Activated naive CD8-positive, alpha-beta T cell treated with anti-CD3 and anti-CD28 coated beads for 36 hours (primary cell): Measurements from ENCODE around the gene CMTM7. TPM values are rescaled to one million over a fixed set of nuclear protein-coding genes. Genes with fewer than 3 reads are reported as not detected.
A peak's percentile ranks its signal among the peaks of the same experiment; 100 is the strongest.
"Not testable (repeated sequence)": the region's sequence is repeated elsewhere in the genome, so short reads cannot be mapped to it uniquely, and the experiment has no call there.

Experiments used
- DNase-seq: peaks from one replicate; pipeline ENCODE4 v3.0.0; 2021
- H3K27ac Mint-ChIP-seq: one replicate; pipeline ENCODE4 v1.8.0; 2022; ENCODE audit warnings: mild to moderate bottlenecking, moderate library complexity, mixed read lengths
- H3K27me3 Mint-ChIP-seq: one replicate; pipeline ENCODE4 v1.8.0; 2022; ENCODE audit warnings: mild to moderate bottlenecking, mixed read lengths
- H3K36me3 Mint-ChIP-seq: one replicate; pipeline ENCODE4 v1.8.0; 2021; ENCODE audit warnings: mild to moderate bottlenecking, mixed read lengths
- H3K4me1 Mint-ChIP-seq: one replicate; pipeline ENCODE4 v1.8.0; 2021; ENCODE audit warnings: mixed read lengths
- H3K4me3 Mint-ChIP-seq: one replicate; pipeline ENCODE4 v1.8.0; 2022; ENCODE audit warnings: mild to moderate bottlenecking, moderate library complexity, mixed read lengths
- H3K9me3 Mint-ChIP-seq: one replicate; pipeline ENCODE4 v1.8.0; 2022; ENCODE audit warnings: mixed read lengths
- total RNA-seq, 2 experiments: library from RNA; stranded (reverse); gene quantifications; one replicate each; pipeline ENCODE4 v1.2.3, GENCODE V29; 2021

CMTM7 gene
- total RNA-seq, 2 experiments from 2014 or later: 39.2 to 39.8 TPM

DNA sequence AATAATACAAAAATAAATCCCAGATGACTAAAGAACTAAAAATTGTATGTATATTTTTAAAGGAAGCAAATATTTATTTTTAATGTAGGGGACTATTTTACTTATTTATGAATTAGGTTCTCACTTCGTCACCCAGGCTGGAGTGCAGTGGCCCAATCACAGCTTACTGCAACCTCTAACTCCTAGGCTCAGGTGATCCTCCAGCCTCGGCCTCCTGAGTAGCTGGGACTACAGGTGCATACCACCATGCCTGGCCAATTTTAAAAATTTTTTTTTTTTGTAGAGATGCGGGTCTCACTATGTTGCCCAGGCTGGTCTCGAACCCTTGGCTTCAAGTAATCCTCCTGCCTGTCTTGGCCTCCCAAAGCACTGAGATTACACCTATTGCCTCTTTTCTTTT lies 42.6 kb downstream of the CMTM7 start:
- Mint-ChIP-seq H3K36me3 (peaks cover 20% of the 10 kb centered on the region), H3K27ac (peak overlapping the region; percentile 100), H3K4me1 (peaks cover 84% of the 10 kb centered on the region), H3K27me3 (no peaks in the 10 kb centered on the region), H3K4me3 (no peak overlapping the region), H3K9me3 (no peaks in the 10 kb centered on the region)
- DNase-seq: no peak

DNA sequence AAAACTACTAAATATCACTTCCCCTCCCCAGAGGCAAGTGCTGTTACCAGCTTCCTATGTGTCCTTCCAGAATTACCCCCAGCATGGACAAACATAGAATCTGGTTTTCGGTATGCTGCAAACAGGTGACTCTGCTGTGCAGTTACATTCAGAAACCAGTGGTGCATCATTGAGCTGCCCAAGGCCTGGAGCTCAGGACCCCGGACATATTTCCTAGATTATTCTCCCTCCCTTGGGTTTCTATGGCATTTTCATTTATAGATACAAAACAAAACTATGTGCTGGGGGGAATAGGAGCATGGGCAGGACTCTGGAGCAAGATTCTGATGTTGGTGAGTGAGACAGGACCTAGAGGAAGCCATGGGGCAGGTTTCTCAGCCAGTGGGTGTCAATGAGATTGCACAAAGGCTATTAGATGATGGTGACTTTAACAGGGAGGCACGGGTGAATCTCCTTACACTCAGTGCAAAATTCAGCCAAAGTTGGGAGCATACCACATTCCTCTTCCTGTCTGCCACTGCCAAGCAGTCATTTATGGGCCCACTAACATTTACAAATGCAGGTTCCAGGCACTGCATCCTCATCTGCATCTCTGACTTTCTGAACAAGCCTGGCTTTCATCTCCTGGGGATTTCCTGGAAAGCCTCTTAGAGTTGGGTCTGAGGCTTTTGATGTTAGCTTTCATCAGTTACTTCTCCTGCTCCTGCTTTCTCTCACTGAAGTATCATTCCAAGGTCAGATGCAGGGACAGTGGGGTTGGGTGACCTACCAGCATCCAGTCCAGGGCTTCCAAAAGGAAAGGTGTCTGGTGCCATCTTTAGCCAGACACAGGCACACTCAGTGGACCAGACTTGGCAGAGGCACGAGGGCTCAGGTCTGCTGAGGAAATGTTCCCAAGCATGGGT lies 44.5 kb downstream of the CMTM7 start:
- Mint-ChIP-seq H3K36me3 (peaks cover 9% of the 10 kb centered on the region), H3K27ac (peak overlapping the region; percentile 75), H3K4me1 (peaks cover 77% of the 10 kb centered on the region), H3K9me3 (no peaks in the 10 kb centered on the region), H3K4me3 (peak overlapping the region; percentile 13), H3K27me3 (no peaks in the 10 kb centered on the region)
- DNase-seq: no peak

DNA sequence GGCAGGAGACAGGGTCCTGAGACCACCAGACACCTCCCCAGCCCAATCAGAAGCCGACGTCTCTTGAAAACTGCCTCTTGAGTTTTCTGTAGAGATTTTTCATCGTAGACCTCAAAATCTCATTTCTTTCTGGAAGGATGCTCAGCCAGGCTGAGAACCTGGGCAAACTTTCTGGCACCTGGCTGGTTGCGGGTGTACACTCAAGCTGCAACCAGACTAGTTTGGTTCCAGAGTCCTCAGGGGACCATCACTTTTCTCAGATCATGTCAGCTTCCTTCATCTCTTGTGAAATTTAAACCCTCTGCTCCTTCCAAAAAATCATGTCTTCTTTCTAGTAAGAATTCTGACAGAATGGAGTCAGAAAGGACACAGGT lies 45.1 kb downstream of the CMTM7 start:
- Mint-ChIP-seq H3K27me3 (no peaks in the 10 kb centered on the region), H3K9me3 (no peaks in the 10 kb centered on the region), H3K27ac (peak overlapping the region; percentile 75), H3K4me1 (peaks cover 77% of the 10 kb centered on the region), H3K4me3 (no peak overlapping the region), H3K36me3 (peaks cover 9% of the 10 kb centered on the region)
- no peak for DNase-seq

- H3K27ac Mint-ChIP-seq: no peak overlapping the region
Measured at GRCh38 chr3:32437896-32438295, 46.2 kb downstream of the CMTM7 start.

GRCh38 chr3:32438596-32439344 lies 47.1 kb downstream of the CMTM7 start:
- peaks cover 72% of the 10 kb centered on the region for H3K4me1 Mint-ChIP-seq
- H3K27me3 Mint-ChIP-seq: no peaks in the 10 kb centered on the region
- peaks cover 24% of the 10 kb centered on the region for H3K36me3 Mint-ChIP-seq
- no peaks in the 10 kb centered on the region for H3K9me3 Mint-ChIP-seq
- H3K27ac Mint-ChIP-seq: peak overlapping the region; percentile 81
- no peak overlapping the region for H3K4me3 Mint-ChIP-seq
- no peak for DNase-seq

More at GRCh38 chr3:32437896-32438295, 46.2 kb downstream of the CMTM7 start:
- no peaks in the 10 kb centered on the region for H3K27me3 Mint-ChIP-seq
- no peak for DNase-seq
- H3K4me3 Mint-ChIP-seq: no peak overlapping the region
- H3K36me3 Mint-ChIP-seq: peaks cover 15% of the 10 kb centered on the region
- peaks cover 70% of the 10 kb centered on the region for H3K4me1 Mint-ChIP-seq
- no peaks in the 10 kb centered on the region for H3K9me3 Mint-ChIP-seq

DNA sequence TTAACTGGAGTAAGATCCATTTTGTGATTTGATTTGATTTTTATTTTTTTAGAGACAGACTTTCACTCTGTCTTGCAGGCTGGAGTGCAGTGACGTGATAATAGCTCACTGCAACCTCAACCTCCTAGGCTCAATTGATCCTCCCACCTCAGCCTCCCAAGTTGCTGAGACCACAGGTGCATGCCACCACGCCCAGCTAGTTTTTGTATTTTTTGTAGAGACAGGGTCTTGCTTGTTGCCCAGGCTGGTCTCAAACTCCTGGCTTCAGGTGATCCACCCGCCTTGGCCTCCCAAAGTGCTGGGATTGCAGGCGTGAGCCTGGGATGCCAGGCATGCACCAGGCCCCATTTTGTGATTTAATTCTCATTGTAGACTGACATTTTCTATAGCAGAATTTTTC lies 47.8 kb downstream of the CMTM7 start:
- not testable (repeated sequence) for H3K4me3 Mint-ChIP-seq, H3K27me3 Mint-ChIP-seq, H3K9me3 Mint-ChIP-seq, DNase-seq
- Mint-ChIP-seq H3K36me3 (peaks cover 29% of the 10 kb centered on the region), H3K27ac (peak overlapping the region; percentile 81), H3K4me1 (peaks cover 75% of the 10 kb centered on the region)

DNA sequence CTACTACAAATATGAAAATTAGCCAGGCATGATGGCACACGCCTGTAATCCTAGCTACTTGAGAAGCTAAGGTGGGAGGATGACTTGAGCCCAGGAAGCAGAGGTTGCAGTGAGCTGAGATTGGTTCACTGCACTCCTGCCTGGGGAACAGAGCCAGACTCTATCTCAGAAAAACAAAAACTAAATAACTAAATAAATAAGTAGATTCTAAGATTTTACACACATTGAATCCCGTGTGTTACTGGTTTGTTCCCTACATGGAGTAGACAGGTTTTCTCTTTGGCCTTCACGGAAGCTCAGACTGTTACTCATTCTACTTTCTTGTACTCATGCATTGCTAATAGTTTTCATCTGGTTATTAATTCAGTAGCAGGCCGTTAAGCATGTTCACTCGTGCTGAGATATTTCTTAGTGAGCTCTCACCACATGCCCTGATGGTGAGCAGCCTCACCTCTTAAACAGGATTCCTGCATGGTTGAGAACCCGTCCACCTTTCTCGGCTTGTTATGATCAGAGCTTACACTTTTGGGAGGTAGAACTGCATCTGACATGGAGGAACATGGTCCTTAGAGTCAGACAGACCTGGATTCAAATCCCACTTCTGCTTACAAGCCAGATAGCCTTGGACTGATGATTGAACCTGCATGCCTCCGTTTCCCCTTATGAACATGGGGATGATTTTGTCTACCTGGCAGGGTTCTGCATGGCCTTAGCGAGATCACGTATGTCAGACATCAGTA lies 49.1 kb downstream of the CMTM7 start:
- H3K4me3 Mint-ChIP-seq: no peak overlapping the region
- no peak for DNase-seq

GRCh38 chr3:32442766-32443165 lies 51.1 kb downstream of the CMTM7 start:
- no peak for DNase-seq
- Mint-ChIP-seq H3K4me3 (no peak overlapping the region), H3K36me3 (peaks cover 54% of the 10 kb centered on the region), H3K9me3 (peaks cover 5% of the 10 kb centered on the region), H3K4me1 (peaks cover 65% of the 10 kb centered on the region), H3K27me3 (no peaks in the 10 kb centered on the region), H3K27ac (peak overlapping the region; percentile 62)

More for the DNA sequence above, 49.1 kb downstream of the CMTM7 start:
- peak overlapping the region; percentile 5 for H3K27ac Mint-ChIP-seq
- H3K27me3 Mint-ChIP-seq: no peaks in the 10 kb centered on the region
- H3K36me3 Mint-ChIP-seq: peaks cover 37% of the 10 kb centered on the region
- H3K9me3 Mint-ChIP-seq: no peaks in the 10 kb centered on the region
- H3K4me1 Mint-ChIP-seq: peaks cover 65% of the 10 kb centered on the region

DNA sequence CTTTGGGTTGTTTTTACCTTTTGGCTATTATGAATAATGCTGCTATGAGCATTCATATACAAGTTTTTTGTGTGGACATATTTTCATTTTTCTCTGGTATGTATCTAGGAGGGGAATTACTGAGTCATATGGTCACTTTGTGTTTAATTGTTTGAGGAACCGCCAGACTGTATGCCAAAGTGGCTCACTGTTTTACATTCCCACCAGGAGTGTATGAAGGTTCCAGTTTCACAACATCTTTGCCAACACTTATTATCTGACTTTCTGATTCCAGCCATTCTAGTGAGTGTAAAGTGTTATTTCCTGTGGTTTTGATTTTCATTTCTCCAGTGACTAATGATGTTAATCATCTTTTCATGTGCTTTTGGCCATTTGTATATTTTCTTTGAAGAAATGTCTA lies 51.8 kb downstream of the CMTM7 start:
- no peaks in the 10 kb centered on the region for H3K27me3 Mint-ChIP-seq
- H3K27ac Mint-ChIP-seq: peak overlapping the region; percentile 82
- peaks cover 60% of the 10 kb centered on the region for H3K36me3 Mint-ChIP-seq
- peaks cover 5% of the 10 kb centered on the region for H3K9me3 Mint-ChIP-seq
- no peak overlapping the region for H3K4me3 Mint-ChIP-seq
- peaks cover 66% of the 10 kb centered on the region for H3K4me1 Mint-ChIP-seq
- DNase-seq: no peak

GRCh38 chr3:32447865-32448400 lies 56.3 kb downstream of the CMTM7 start:
- H3K36me3 Mint-ChIP-seq: peaks cover 55% of the 10 kb centered on the region
- peaks cover 38% of the 10 kb centered on the region for H3K4me1 Mint-ChIP-seq
- H3K9me3 Mint-ChIP-seq: peaks cover 5% of the 10 kb centered on the region
- no peak overlapping the region for H3K4me3 Mint-ChIP-seq
- no peak for DNase-seq
- H3K27me3 Mint-ChIP-seq: no peaks in the 10 kb centered on the region
- no peak overlapping the region for H3K27ac Mint-ChIP-seq

DNA sequence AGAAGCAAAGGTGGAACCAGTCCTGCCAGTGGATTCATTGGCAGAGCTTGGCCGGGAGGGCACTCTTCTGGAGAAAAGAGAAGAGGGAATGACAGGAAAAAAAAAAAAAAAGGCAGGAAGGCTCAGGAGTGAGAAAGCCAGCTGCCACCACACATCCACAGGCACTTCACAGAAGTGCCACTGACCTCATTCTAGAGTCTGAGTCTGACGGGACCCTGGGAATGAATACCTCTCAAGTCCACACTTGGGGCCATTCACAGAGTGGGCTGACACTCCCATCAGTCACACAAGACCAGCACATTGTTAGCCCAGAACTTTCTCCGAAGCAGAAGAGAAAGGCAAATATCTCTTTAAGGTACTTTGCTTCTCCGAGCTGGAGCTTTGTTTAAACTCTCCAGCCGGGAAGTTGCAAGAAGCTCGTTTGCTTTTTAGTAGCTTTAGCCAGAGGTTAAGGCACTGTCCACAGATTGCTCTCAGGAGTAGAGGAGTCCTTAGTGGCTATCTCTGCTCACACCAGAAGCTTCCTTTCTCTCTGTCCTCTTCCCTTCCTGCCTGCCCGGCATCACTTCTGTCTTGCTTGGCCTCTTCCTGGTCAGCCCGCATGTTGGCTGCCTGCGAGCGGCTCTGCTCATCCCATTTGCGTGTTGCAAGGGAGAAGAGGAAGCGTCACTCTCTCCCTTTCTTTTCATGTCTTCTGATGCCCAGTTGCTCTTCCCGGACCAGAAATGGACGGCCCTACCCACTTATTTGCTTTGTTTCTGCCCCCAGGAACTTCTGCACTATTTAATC lies 57.2 kb downstream of the CMTM7 start:
- Mint-ChIP-seq H3K27ac (no peak overlapping the region), H3K4me1 (peaks cover 28% of the 10 kb centered on the region), H3K36me3 (peaks cover 51% of the 10 kb centered on the region), H3K9me3 (peaks cover 5% of the 10 kb centered on the region), H3K27me3 (no peaks in the 10 kb centered on the region), H3K4me3 (no peak overlapping the region)
- DNase-seq: no peak

DNA sequence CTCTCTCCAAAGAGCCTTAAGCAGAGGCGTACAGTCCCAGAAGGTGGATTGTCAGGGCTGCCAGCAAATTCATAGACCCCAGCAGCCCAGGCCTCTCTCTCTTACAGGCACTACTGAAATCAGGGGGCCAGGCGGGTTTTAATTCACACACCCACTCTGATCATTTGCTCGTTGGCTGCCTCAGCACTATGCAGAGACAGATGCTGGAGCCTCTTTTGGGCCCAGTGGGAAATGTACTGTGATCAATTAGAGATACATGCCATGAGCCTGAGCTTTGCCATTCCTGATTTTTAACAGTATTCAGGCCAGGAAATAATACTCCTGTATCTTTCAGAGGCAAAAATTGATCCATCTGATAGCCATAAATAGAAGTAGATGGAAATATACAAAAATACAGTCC lies 58.0 kb downstream of the CMTM7 start:
- Mint-ChIP-seq H3K4me1 (peaks cover 25% of the 10 kb centered on the region), H3K27ac (no peak overlapping the region), H3K36me3 (peaks cover 47% of the 10 kb centered on the region), H3K9me3 (peaks cover 5% of the 10 kb centered on the region), H3K27me3 (no peaks in the 10 kb centered on the region), H3K4me3 (no peak overlapping the region)
- no peak for DNase-seq

DNA sequence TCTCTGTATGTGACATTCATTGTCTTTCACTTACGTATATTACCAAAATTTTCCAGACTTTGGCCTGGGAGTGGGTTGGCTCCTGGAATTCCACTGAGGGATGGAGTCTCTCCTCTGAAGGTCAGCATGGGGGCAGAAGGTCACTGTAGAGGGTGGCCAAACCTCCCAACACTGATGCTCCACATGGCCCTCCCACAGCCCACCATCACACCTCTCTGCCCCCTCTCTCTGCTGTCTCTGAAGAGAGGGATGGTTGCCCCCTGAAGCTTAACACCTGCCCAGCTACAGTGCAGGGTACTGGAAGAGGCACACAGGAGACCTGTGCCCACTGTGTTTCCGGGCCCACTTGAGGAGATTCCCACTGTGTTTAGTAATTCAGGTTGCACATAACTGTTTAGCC lies 58.8 kb downstream of the CMTM7 start:
- Mint-ChIP-seq H3K27ac (no peak overlapping the region), H3K9me3 (peaks cover 5% of the 10 kb centered on the region), H3K4me1 (peaks cover 31% of the 10 kb centered on the region), H3K36me3 (peaks cover 47% of the 10 kb centered on the region), H3K27me3 (no peaks in the 10 kb centered on the region), H3K4me3 (no peak overlapping the region)
- DNase-seq: no peak

DNA sequence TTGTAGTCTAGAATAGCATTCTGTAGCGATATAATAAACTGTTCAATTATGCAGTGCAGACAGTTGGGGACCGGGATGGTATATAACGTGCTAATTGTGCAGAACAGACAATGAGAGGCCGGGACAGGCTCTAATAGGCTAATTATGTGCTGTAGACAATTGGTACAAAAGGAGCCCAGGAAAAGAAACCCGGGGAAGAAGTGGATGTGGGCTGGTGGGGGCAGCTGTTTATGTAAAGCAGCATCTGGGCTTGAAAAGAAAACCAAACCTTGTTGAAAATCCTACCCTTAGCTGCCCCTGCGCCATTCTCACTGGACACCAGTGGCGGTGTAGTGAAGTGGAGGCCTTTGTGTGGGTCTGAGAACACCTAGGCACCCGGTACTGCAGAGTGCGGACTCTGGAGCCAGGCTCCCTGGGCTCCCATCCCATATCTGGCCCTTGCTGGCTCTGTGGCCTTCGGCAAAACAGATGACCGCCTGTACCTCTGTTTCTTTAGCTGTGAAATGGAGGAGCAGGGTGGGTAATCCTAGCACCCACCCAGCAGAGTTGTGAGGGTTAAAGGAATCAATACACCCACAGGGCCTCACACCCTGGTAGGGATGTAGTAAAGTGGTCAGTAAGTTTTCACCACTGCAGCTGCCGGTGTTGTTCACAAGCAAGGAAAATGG lies 59.5 kb downstream of the CMTM7 start:
- H3K27me3 Mint-ChIP-seq: no peaks in the 10 kb centered on the region
- H3K36me3 Mint-ChIP-seq: peaks cover 42% of the 10 kb centered on the region
- no peak for DNase-seq
- peaks cover 5% of the 10 kb centered on the region for H3K9me3 Mint-ChIP-seq
- no peak overlapping the region for H3K27ac Mint-ChIP-seq
- no peak overlapping the region for H3K4me3 Mint-ChIP-seq
- H3K4me1 Mint-ChIP-seq: peaks cover 34% of the 10 kb centered on the region
